ENCODE data around the gene WFDC1. TPM values are rescaled to one million over a fixed set of nuclear protein-coding genes. Genes with fewer than 3 reads are reported as not detected.

Gene WFDC1
- total and polyA plus RNA-seq, 8 donors = 0.09 to 2.6 (median 0.39) TPM; not detected in 2

GRCh38 chr16:84271037-84271436 is 23.6 kb upstream of the WFDC1 start:
- Histone ChIP-seq H3K27ac (no peak overlapping the region), H3K36me3 (no peaks in the 10 kb centered on the region), H3K4me3 (no peak overlapping the region), H3K27me3 (peaks cover 0 to 10% (median 0%) of the 10 kb centered on the region in 4 donors), H3K4me1 (no peaks in the 10 kb centered on the region), H3K9me3 (no peaks in the 10 kb centered on the region)
- ATAC-seq = no peak
- intact Hi-C loops (cut with DNase I) = no loop called here
- TF ChIP-seq CTCF (IDR thresholded peaks at IDR 0.05) = no peak
- DNase-seq = no peak
- no peak for FAIRE-seq
- WGBS, 2 donors = 33 to 57% methylated on average over 1 of the region's 1 CpG

- DNase-seq (no peak), ATAC-seq (no peak), FAIRE-seq (no peak)
- no peaks in the 10 kb centered on the region for H3K9me3 ChIP-seq
- no peak overlapping the region for H3K4me3 ChIP-seq
- H3K36me3 ChIP-seq = no peaks in the 10 kb centered on the region
- no peak for TF ChIP-seq CTCF (IDR thresholded peaks at IDR 0.05)
- intact Hi-C loops (cut with DNase I) = no loop called here
- no peaks in the 10 kb centered on the region for H3K4me1 ChIP-seq
- H3K27ac ChIP-seq = no peak overlapping the region
- peaks cover 0 to 10% (median 0%) of the 10 kb centered on the region in 4 donors for H3K27me3 ChIP-seq
- WGBS, 2 donors = 48 to 60% methylated on average over 4 of the region's 4 CpGs
Measured at GRCh38 chr16:84271866-84272265, 22.8 kb upstream of the WFDC1 start.

- WGBS, 2 donors = 0 to 27% methylated on average over 1 of the region's 1 CpG
- FAIRE-seq = no peak
- H3K4me1 ChIP-seq = no peaks in the 10 kb centered on the region
- H3K9me3 ChIP-seq = no peaks in the 10 kb centered on the region
- no peak overlapping the region for H3K4me3 ChIP-seq
- peaks cover 0 to 10% (median 0%) of the 10 kb centered on the region in 4 donors for H3K27me3 ChIP-seq
- ATAC-seq = no peak
- intact Hi-C loops (cut with DNase I) = no loop called here
- no peaks in the 10 kb centered on the region for H3K36me3 ChIP-seq
- TF ChIP-seq CTCF (IDR thresholded peaks at IDR 0.05) = no peak
- no peak overlapping the region for H3K27ac ChIP-seq
- no peak for DNase-seq
Measured at GRCh38 chr16:84272740-84273320, 21.8 kb upstream of the WFDC1 start.

- no peak for DNase-seq
- FAIRE-seq = no peak
- intact Hi-C loops (cut with DNase I) = no loop called here
- 77 to 83% methylated on average over 9 of the region's 9 CpGs for WGBS, 2 donors
- no peak for ATAC-seq
- no peak for TF ChIP-seq CTCF (IDR thresholded peaks at IDR 0.05)
- Histone ChIP-seq H3K36me3 (no peaks in the 10 kb centered on the region), H3K27ac (no peak overlapping the region), H3K27me3 (peaks cover 0 to 10% (median 0%) of the 10 kb centered on the region in 4 donors), H3K9me3 (no peaks in the 10 kb centered on the region), H3K4me3 (no peak overlapping the region), H3K4me1 (no peaks in the 10 kb centered on the region)
Measured at GRCh38 chr16:84274515-84274914, 20.2 kb upstream of the WFDC1 start.

GRCh38 chr16:84275585-84276151 is 19.0 kb upstream of the WFDC1 start:
- no peak overlapping the region for H3K27ac ChIP-seq
- no peak overlapping the region for H3K4me3 ChIP-seq
- H3K27me3 ChIP-seq = peaks cover 0 to 8% (median 0%) of the 10 kb centered on the region in 4 donors
- no peak for TF ChIP-seq CTCF (IDR thresholded peaks at IDR 0.05)
- 60 to 73% methylated on average over 6 of the region's 6 CpGs for WGBS, 2 donors
- DNase-seq (no peak), FAIRE-seq (no peak), ATAC-seq (no peak)
- intact Hi-C loops (cut with DNase I) = loop anchor here in 1 of 3 donors (5.0 kb wide), 1 partner anchor 207 kb away; no protein-coding TSS in a partner anchor
- no peaks in the 10 kb centered on the region for H3K4me1 ChIP-seq
- H3K9me3 ChIP-seq = no peaks in the 10 kb centered on the region
- H3K36me3 ChIP-seq = no peaks in the 10 kb centered on the region
